DMS153 treated with DMSO at 0.1 percent for 48 hours (cell line): Measurements from ENCODE around the gene TRIM65.
"Not testable (repeated sequence)": the region's sequence is repeated elsewhere in the genome, so short reads cannot be mapped to it uniquely, and the experiment has no call there.

Source experiments
- DNase-seq: peaks from one replicate; lab custom pipeline; 2025; ENCODE audit not compliant: unreplicated experiment; lab: John Stamatoyannopoulos, UW

Gene TRIM65

DNA sequence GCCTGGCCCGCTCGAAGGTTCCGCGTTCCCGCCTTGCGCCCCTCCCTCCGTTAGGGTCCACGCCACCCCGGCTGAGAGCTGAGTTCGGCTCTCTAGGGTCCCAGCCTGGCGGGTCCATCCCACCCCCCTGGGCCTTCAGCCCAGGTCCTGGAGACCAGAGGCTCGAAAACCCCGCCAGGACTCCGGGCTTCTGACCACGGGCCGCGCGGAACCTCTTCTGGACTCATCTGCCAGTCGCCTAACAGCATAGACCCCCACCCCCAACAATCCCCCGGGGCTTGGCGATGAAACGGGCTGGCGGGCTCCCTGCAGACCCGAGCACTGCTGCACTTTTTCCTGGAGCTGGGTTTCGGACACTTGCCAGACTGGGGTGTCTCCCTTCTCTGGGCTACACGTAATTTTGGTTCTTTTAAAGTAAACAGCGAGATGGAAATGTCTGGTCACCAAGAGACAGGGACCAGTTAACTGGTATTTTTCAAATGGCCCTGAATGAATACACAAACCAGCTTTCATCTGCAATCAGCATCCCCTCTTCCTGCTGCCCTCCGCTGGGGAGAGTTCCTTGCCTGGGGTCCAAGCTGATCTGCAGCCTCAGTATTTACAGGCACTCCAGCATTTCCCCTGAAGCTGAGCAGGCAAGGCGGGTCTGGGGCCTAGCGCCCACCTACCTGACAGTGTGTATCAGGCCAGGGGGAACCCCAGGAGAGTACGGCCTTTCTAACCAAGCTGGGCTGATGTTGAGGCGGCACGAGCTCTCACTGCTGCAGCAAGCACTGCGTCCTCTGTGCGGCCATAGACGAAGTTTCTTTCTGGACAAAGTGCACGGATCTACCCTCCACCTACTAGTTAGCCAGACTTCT, 639 bp upstream of the TRIM65 start:
- no peak for DNase-seq

GRCh38 chr17:75895370-75896155, 1.2 kb downstream of the TRIM65 start:
- DNase-seq, result no peak

DNA sequence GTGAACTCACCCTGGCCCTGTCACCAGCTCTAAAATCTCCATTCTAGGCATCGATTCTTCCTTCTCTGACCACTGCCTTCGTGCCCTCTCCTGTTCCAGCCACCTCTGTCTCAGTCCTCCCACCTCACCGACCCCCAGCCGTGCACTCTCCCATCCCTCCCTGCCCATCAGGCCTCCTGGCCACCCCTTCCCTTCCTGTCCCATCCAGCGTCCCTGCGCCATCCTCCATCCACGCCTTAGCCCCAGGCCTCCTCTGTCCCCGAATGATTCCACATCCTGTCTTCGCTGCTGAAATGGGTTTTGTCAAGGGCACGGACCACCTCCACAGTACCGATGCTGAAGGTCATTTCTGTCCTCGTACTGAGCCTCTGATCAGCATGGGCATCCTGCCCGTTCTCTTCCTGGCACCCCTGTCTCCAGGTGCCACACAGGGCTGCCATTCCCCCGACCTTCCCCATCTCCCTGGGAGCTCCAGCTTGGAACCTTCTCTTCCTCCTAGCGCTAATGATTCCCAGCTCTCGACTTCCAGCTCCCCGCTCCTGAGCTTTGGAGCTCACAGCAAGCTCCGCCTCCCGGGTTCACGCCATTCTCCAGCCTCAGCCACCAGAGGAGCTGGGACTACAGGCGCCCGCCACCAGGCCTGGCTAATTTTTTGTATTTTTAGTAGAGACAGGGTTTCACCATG, 2.6 kb downstream of the TRIM65 start:
- DNase-seq, result no peak

DNA sequence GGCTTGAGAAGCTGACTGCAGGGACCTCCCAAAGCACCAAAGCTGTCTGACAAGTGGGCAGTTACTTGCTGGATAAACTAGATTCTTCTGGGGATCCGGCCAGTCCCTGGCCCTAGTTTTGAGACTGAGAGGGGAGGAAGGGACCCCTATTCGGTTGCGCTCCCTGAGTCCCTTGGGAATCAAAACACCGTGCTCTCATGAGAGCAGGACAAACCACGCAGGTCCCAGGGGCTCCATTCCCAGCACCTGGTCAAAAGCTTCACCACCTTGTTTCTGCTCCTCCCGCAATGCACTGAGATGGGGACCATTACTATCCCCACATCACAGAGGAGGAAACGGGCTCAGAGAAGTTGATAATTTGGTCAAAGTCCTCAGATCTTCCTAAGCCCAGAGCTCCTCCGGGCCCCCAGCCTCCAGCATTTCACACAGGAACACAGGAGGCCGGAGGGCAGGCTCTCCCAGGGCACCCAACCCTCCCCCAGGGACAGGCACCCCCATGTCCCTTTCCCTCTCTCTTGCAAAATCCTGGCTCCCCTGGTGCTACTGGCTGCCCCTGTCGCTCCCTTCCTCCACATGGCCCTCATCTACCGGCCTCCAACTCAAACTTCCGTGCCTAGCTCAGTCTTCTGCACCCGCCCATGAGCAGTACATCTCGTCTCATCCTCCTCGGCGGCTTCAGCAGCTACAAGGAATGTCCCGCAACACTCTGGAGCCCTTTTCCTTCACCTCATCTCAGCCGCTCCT, 3.3 kb downstream of the TRIM65 start:
- no peak for DNase-seq

- no peak for DNase-seq
These were observed 4.1 kb downstream of the TRIM65 start for GRCh38 chr17:75892556-75893224.

GRCh38 chr17:75891605-75892555, 4.9 kb downstream of the TRIM65 start:
- no peak for DNase-seq

- DNase-seq, result no peak
These were observed 5.6 kb downstream of the TRIM65 start for GRCh38 chr17:75891022-75891604.

- no peak for DNase-seq
These were observed 7.3 kb downstream of the TRIM65 start for GRCh38 chr17:75889454-75889853.

DNA sequence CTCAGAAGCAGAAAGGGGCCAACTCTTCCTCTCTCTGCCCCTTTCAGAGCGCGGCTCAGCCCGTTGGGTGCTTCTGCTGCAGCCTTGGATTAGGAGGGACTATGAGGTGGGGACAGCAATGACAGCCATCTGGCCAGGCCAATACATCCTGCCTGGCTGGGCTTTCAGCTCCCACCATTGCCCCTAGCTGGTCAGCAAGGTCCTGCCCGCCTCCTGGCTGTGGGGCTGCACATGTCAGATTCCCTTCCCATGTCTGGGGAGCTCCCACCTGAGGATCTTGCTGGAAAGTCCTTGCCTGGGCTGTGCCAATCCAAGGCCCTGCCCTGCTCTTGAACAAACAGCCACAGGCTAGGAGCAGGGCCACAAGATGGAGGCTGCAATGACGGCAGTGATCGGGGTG, 8.3 kb downstream of the TRIM65 start:
- no peak for DNase-seq

- DNase-seq, result not testable (repeated sequence)
These were observed 10.9 kb downstream of the TRIM65 start for GRCh38 chr17:75885860-75886259.

DNA sequence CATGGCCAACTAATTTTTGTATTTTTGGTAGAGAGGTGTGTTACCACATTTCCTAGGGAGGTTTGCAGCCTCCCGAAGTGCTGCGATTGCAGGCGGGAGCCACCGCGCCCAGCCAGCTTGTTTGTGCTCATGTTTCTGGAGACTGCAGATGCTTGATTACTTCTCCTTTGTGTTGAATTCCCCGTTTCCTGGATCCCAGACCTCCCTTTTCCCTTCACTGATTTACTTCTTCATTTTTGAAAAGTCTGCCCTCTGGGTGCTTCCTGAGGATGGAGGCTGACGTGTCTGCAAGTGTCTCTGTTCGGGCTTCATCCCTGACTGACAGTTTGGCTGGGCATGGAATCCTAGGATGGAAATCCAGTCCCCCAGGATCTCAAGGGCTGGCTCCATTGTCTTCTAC, 11.3 kb downstream of the TRIM65 start:
- no peak for DNase-seq

DNA sequence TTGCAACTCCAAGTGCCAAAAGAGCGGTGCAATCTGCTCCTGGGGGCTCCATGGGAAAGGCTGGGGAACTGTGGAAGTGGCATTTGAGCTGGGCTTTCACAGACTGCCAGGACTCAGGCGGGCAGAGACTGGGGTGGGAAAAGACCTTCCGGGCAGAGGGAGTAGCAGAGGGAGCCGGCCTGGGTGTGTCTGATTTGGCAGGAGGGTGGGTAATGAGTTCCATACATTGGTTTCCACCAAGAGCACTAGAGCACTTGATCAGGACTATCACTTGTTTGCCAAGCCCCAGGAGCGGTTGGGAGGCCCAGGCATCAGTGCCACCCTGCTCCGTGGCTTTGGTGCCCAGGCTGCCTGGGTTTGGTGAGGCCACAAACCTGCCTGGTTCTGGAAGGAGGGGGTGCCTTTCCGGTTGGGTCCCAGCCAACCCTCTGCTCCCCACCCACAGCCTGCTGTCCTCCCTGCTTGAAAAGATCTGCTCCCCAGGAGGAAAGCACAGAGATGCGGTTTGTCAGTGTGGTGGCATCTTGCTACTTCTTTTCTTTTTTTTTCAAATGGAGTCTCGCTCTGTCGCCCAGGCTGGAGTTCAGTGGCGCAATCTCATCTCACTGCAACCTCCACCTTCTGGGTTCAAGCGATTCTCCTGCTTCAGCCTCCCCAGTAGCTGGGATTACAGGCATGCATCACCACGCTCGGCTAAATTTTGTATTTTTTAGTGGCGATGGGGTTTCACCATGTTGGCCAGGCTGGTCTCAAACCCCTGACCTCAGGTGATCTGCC, 14.9 kb downstream of the TRIM65 start:
- DNase-seq, result no peak

DNA sequence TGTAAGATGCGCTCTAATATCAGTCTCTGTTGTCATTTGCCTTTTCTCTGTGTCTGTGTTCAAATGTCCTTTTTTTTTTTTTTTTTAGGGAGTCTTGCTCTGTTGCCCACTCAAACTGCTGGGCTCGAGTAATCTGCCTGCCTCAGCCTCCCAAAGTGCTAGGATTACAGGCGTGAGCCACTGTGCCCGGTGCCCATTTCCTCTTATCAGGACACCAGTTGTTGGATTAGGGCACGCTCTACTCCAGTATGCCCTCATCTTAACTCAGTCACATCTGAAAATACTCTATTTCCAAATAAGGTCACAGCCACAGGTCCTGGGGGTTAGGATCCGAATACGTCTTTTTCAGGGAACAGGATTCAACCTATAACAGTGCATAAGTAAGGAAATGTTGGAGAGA, 16.5 kb downstream of the TRIM65 start:
- DNase-seq, result no peak

DNA sequence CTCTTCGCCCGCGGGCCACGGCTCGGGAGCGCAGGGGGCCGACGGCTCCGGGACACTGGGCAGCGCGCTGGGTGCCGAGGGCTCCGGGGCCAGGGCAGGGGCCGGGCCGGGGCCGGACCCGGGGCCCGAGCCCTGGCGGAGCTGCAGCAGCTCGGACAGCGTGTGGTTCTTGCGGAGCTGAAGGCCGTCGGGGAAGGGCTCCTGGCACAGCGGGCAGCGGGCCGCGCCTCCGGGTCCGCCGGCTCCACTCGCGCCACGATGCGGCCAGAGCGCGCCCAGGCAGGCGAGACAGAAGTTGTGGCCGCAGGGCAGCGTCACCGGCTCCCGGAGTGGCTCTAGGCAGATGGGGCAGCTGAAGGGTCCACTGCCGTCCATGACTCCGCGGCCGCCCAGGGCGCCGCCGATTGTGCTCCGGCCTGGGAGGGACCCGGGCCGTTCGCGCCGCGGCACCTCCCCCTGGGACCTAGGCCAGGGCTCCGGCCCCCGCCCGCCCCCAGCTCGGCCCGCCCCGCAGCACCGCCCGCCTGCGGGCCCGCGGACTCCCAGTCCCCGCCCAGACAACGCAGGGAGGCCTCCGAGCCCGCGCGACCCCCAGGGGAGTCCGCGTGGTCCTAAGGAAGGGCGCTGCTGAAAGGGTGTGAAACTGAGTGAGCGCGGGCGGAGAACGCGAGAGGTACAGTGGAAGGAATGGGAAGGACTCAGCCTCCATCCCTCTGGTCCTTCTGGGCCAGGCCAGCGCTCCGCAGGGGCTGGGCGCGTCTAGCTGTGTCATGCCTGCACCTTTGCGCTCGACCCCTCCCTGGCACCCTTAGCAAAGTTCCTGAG, 18.4 kb downstream of the TRIM65 start, which contains the start of gene TRIM47:
TRIM47 (minus strand) TSS at position 408 of the 825 bp plus-strand sequence; CDS start at position 375, 33 bp downstream.
- no peak for DNase-seq

DNA sequence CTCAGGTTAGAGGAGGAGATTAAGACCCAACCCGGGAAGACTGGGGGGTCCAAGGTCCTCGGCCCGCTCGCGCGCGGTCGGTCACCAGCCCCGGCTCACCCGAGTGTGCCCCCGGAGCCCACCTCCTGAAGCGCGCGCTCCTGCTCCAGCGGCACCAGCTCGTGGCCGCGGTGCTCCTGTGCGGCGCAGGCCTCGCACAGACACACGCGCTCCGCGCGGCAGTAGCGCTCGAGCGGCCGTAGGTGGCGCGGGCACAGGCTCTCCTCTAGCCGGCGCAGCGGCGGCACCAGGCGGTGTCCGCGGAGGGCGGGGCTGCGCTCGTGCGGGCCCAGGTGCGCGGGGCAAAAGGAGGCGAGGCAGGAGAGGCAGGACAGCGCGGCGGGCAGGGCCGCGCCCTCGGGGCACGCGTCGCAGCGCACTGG, 19.0 kb downstream of the TRIM65 start:
- DNase-seq, result peak; percentile 32

DNA sequence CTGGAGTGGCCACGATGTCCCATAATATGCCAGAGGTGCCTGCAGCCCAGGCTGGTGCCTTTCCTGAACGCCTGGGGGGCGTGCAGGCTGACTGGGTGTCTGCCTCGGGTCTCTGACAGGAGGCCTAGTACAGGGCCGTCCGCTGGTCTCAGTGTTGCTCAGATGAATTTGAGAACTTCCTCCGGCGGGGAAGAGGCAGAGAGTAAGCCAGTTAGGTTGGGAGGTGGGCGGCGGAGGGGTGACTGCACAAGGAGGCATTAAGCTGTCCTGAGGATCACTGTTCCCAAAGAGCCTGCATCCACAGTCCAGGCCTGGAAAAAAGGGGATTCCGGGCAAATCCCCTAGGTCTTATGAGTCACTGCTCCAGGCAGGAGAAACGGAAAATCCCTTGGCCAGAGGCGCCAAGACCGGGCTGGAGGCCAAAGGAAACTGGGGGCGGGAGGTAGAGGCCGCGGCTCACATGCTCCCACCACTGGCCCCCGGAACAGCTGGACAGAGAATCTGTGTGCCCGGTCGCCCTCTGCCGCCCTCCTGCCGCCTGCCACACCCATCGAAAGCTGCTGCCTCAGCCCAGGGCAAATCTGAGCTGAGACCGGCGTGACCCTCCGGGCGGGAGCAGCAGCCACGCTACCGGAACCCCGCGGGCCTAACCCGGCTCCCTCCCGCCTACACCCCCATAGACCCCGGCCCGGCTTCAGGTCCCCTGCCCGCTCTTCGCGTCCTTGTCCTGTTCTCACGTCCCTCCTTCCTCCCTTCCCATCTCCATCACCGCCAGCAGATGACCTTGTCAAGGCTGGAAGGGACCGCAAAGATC, 19.6 kb downstream of the TRIM65 start:
- DNase-seq, result no peak
